NCI-H345 treated with DMSO at 0.1 percent for 48 hours (cell line): ENCODE results near the gene LTBP1.
"Not testable (repeated sequence)": the region's sequence is repeated elsewhere in the genome, so short reads cannot be mapped to it uniquely, and the experiment has no call there.

Experiments
- DNase-seq: peaks from one replicate; lab custom pipeline; 2025; ENCODE audit not compliant: unreplicated experiment; lab: John Stamatoyannopoulos, UW

LTBP1 gene, protein sequence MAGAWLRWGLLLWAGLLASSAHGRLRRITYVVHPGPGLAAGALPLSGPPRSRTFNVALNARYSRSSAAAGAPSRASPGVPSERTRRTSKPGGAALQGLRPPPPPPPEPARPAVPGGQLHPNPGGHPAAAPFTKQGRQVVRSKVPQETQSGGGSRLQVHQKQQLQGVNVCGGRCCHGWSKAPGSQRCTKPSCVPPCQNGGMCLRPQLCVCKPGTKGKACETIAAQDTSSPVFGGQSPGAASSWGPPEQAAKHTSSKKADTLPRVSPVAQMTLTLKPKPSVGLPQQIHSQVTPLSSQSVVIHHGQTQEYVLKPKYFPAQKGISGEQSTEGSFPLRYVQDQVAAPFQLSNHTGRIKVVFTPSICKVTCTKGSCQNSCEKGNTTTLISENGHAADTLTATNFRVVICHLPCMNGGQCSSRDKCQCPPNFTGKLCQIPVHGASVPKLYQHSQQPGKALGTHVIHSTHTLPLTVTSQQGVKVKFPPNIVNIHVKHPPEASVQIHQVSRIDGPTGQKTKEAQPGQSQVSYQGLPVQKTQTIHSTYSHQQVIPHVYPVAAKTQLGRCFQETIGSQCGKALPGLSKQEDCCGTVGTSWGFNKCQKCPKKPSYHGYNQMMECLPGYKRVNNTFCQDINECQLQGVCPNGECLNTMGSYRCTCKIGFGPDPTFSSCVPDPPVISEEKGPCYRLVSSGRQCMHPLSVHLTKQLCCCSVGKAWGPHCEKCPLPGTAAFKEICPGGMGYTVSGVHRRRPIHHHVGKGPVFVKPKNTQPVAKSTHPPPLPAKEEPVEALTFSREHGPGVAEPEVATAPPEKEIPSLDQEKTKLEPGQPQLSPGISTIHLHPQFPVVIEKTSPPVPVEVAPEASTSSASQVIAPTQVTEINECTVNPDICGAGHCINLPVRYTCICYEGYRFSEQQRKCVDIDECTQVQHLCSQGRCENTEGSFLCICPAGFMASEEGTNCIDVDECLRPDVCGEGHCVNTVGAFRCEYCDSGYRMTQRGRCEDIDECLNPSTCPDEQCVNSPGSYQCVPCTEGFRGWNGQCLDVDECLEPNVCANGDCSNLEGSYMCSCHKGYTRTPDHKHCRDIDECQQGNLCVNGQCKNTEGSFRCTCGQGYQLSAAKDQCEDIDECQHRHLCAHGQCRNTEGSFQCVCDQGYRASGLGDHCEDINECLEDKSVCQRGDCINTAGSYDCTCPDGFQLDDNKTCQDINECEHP (N-terminal part only)

DNA sequence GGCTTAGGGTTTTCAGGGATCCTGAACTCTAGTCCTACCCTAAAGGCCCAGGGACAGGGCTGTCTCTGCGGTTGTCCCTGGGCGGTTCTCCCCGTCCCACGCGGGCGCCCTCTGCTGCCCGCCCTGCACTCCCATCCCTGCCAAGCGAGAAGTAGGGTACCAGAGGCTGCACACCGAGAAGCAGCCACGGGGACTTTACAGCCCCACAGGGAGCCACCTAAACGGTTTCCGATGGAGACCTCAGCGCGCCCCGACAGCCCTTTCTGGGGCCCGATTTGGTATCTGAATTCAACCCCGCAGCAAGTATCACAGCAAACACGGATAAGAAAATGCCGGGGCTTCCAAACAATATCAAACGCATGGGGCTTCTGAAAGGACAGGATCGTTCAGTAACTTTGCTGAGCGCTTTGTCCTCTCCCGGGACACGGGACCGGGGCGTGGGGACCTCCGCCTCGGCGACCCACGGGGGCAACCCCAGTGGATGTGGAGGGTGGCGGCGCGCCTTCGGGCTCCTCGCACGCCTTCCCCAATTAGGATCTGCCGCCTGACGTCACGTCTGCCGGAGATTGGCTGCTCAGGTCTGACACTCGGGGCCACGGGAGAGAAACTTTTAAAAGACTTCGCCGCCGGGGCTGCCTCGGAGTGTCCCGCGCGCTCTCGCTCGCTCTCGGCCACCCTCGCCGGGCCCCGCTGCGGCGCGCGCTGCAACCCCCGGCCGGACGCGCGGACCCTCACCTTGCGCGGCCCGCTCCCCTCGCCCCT is at the start of gene LTBP1:
LTBP1 (plus strand) TSS at position 640 of the 762 bp plus-strand sequence. CDS start 372 bp downstream, outside the sequence.
- DNase-seq = peak; percentile 41

DNA sequence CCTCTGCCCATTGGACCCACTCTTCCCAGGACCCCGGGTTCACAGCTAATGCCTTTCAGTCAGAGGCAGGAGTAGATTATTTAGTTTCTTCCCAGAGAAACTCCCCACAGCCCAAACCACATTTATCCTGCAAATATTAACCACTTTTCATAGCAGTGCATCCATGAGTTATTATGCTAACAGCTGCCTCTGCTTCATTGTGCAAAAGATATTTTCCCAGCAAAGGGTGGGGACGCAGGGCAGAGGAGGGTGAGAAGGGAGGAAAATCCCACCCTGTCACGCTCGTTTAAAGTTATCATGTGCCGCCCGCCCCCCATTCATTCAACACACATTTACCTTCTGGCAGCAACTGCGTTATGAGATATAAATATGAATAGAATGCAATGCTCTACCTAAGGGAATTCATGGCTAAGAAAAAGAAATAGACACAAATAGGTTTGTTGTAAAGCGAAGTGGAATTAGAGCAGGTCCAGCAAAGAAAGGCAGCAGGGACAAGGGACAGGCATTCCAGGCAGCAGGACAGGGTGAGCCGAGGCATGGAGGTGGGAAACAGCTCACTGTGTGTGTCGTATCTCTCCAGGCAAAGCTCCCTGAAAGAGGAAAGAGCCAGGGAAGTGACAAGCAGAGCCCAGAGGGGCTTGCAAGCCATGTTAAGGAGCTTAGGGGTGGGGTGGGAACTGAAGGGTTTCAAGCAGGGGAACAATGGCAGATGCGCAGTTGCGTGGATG is 46.3 kb upstream of the LTBP1 start:
- no peak for DNase-seq

DNA sequence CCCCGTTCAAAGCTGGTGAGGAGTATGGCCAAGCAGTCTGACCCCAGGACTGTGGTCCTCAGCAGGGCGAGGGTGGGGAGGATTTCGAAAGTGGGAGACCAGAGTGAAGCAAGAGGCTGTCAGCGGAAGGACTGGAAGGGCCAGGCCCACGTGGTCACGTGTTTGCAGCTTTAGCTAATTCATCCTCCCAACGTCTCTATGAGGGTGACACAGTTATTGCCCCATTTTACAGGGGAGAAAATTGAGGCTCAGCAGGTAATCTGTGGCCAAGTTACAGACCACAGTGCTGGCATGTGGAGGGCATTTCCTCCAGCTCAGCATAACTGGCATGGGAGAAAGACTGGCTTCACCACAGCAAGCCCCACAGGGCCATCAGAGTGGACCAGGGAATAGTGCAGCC is 45.4 kb upstream of the LTBP1 start:
- no peak for DNase-seq

DNA sequence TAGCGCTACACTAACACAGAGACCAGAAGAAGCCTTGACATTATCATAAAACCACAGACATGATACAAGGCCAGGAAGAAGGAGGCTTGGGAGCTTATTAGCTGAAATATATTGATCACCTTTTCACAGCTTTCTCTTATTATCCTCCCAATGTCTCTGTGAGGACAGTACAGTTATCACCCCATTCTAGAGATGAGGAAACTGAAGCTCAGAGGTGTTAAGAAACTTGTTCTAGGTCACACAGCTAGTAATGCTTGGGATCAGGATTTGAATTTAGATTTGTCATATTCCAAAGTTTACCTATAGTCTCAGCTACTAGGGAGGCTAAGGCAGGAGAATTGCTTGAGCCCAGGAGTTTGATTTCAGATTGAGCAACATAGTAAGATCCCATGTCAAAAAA is 44.6 kb upstream of the LTBP1 start:
- DNase-seq = no peak

DNA sequence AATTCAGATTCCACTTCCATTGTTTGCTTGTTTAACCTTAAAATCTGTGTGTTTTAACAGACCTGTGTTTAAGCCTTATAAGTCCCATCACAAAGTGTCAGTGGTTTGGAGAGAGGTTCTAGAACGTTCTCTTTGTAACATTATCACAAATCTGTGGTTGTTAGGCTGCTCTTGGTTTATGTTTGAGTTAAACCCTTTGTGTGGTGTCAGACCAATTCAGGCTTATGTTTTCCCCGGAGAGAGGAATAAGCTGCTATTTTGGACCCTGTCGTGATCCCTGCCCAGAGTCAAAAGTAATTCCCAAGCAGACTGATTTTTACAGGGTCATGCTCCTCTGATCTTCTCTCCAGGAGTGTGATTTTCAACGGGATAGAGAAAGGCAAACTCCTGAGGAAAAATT is 43.8 kb upstream of the LTBP1 start:
- DNase-seq = no peak

DNA sequence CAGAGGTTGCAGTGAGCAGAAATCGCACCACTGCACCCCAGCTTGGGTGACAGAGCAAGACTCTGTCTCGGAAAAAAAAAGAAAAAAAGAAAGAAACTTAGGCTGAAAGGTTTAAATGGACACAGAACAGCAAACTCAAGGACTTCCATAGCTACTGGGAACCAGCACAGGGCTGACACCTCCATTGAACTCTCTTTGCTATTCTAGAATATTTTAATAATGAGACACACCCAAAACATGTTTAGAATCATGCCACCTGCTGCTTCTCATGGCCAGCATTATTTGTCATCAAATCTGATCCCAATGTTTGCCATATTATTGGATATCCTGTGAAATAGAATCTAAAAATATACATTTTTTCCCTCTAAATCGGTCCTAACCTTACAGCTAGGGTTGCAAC is 42.7 kb upstream of the LTBP1 start:
- no peak for DNase-seq

DNA sequence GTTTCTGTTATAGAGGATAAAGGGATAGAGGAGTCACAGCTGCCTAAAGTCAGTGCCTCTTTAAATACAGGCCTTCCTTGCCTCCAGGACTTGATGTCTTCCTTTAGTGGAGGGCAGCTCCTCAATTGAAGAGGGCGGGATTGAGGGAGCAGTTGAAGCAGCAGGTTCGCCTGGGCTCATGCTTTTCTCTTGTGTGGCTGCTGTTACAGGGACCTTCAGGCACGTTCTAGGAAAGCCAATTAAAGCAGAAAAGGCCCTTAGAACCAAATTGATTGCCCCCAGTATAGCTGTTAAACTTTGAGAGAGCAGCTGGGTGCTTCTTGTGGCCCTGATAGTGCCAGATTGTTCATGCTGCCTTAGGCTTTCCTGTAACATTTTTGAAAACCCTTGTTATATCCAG is 42.0 kb upstream of the LTBP1 start:
- no peak for DNase-seq

DNA sequence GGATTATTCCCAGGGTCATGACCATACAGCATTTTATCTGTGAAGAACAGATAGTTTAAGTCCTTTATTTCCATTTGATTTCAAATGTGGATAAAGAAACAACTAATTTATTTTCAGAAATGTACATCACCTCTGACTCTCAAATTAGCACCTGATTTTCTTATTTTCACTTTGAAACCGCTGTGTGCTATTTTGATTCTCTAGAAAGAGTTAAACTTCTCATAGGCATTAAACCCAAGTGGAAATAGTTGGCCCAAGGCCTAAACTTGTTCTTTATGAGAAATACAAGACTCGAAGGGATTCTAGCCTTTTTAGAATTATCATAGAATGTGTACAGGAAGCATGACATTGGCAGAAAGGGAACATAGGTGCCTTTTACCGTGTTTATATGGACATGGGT is 41.5 kb upstream of the LTBP1 start:
- no peak for DNase-seq

DNA sequence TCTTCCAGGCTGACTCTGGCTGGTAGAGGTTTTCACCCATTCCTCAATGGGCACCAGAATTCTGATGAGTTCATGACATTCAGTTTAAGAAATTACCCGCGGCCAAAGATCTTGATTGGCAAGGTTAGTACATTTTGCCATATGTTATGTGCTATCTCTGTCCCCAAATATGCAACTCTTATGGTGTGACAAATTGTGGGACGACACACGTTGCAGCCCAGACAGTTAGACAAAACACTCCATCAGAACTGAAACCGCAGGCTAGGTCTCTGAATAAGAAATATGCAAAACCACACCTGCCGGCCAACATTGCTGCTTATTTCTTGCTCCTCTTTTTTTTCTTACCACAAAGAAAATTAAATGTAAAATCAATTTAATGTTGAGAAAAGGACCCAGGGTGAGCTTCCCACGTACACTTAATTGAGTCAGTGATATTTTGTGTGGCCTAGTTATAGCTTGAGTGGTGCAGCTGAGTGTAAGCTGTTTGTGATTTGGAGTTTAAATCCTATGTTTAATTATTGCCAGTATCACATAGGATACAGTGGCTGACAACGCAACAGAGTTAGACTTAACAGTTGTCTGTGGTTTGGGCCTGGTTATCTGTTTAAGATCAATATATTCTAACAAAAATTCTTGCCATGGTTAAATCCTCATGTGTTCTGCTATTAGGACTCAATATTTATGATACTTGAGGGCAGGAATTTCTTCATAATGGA is 35.7 kb upstream of the LTBP1 start:
- no peak for DNase-seq

DNA sequence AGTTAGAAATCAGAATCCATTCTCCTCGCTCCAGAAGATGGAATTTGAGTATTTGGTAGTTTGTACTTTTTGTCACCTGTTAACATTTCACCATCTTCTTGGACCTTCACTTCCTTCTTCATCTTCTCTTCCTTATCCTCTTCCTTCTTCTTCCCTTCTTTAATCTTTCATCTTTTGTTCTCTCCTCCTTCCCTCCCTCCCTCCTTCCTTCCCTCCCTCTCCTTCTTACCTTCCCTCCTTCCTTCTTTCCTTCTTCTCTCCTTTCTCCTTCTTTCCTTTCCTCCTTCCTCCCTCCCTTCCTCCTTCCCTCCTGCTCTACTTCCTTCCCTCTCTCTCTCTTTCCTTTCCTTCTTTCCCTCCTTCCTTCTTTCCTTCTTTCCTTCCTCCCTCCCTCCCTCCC is 31.1 kb upstream of the LTBP1 start:
- DNase-seq = no peak

DNA sequence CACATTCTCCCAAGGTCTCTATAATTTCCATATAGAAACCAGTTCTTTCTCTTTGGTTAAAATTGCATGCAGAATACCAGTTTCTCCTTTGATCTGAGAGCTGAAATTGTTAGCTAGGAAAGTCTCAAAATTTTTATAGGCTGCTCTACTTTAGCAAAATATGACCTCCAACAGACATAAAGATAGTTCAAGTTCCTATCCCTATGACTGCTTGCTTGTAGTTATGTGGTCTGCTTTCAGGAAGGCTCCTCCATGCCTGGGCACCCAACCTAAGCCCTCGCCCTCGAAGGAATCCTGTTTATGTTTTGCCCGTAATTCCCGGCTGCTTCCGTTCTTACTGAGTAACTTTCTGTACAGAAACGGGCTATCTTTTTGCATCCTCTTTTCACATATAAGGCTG is 28.0 kb upstream of the LTBP1 start:
- no peak for DNase-seq

DNA sequence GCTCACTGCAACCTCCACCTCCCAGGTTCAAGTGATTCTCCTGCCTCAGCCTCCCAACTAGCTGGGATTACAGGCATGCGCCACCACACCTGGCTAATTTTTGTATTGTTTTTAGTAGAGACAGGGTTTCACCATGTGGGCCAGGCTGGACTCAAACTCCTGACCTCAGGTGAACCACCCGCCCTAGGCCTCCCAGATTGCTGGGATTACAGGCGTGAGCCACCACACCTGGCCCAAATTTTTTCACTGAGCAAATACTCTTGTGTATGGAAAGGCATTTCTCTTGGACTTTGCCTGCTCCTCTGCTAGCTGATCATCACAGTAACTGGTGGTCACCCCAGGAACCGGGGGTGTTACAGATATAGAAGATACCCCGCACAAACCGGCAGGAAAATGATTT is 26.9 kb upstream of the LTBP1 start:
- not testable (repeated sequence) for DNase-seq

DNA sequence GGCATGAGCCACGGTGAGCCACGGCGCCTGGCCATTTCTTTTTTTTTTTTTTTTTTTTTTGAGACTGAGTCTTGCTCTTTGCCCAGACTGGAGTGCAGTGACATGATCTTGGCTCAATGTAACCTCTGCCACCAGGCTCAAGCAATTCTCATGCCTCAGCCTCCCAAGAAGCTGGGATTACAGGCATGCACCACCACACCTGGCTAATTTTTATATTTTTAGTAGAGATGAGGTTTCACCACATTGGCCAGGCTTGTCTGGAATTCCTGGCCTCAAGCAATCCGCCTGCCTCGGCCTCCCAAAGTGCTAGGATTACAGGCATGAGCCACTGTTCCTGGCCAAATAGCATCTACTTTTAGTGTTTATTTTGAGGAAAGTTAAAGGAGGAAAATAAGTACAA is 25.3 kb upstream of the LTBP1 start:
- not testable (repeated sequence) for DNase-seq

DNA sequence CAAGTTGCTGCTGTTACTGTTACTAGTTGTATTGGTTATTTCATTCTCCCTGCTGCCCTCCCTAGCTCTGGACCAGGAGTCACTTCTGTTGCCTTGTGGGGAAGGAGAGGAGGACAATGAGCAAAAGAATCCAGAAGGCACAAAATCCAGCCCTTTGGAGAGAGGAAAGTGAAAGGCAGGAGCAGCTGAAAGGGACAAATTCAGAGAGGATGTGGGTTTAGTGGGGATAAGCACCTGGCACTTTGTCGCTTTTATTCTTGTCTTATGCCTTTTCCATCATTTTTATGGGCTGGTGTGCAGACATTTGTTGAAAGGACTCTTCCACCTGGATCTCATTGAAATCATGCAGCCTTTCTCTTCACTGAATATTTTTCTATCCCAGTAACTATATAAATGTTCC is 24.3 kb upstream of the LTBP1 start:
- no peak for DNase-seq

DNA sequence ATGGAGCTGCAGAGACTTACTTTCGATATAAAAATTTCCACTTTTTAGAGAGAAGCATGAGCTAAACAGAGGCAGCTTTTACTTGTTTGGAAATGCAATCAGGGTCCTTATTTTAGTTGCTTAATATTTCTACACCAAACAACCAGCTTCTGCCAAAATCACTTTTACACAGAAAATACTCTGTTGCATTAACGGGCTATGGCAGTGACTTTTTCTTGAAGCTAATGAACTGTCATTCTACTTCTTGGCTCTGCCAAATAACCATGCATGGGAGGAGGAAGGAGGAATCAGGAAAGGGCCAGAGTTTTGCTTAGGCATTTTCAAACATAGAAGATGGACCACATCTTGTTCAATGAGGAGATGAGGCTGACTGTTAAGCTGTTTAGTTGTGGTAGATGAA is 23.6 kb upstream of the LTBP1 start:
- no peak for DNase-seq

DNA sequence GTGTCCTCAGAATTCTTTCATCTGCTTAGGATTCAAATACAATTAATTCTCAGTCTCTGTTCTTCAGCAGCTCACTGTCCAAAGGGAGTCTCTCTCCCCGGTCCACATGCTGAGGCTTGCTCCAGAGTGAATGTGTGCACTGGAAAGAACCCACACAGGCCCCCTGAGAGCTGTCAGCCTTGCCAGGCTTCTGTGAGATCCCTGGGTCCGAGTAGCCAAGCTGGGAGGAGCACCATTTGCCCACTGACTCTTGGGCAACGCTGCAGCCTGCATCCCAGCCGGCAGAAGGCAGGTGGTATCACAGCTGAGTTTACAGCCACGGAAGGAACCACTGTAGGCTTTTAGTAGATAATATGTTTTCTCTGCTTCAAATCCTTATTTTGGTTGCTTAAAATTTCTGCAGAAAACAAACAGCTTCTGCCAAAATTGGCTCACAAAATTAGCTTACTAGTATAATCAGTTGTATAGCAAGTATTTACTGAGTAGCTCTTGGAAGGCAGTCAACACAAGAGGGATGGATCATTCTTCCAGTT is 21.4 kb upstream of the LTBP1 start:
- DNase-seq = no peak

DNA sequence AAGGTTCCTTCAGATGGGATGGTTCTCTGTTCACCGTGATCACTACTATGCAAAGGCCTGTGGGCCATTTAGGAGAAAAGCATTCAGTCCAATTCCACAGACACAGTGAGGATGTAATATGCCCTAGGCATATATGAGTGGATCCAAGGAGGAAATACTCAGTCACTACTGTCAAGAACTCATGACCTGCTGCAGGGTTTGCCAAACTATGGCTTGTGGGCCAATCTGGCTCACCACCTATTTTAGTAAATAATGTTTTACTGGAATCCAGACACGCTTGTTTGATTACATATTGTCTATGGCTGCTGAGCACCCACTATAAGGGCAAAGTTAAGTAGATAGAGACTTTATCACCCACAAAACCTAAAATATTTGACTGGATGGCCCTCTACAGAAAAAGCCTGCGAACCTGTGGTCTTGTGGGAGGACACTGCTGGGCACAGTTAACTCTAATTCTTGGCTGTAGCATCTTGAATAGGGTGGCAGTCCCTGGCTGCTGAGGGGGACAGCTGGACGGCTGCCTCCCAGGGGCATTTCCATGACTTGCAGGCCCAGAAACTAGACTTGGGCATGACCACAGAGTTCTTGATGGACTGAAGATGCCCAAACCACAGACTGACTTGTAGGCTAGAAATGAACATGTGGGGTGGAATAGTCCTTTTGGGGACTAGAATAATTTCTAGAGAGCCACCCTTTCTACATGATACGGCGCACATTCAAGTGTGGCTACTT is 20.6 kb upstream of the LTBP1 start:
- DNase-seq = no peak

DNA sequence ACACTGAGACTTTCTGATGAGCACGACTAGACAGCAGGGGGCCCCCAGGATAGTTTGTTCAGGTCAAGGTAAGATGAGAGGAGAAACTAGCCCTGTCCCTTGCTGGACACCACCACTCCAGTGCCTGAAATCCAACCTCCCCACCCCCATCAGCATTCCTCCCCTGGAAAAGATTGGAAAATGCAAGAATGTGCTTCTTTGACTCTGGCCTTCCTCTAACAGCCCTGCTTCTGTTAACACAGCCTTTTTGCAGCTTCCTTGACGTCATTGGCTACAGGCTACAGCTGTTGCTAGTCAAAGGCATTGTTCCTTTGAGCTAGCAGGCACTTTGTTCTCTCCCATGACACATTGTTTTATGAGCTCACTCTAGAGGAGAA is 20.1 kb upstream of the LTBP1 start:
- DNase-seq = no peak

DNA sequence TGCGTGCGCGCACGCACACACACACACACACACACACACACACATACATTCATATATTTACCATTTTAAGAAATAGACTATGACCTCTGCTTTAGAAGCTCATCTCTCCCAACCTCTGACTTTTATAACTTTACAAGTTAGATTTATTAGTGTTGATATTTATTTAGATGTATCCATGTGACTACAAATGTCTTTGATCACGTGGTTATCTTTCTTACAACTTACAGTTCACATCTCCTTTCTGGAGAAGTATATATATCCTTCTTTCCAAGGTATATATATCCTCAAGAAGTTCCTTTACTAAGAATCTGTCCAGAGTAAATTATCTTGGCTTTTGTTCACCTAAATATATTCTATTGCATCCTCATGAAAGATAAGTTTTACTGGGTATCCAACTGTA is 16.3 kb upstream of the LTBP1 start:
- DNase-seq = no peak
